ENCODE measurements around the gene PPP1R14D. TPM values are rescaled to one million over a fixed set of nuclear protein-coding genes. Genes with fewer than 3 reads are reported as not detected.

Gene PPP1R14D
- total RNA-seq, 2 experiments from 2014 or later = not detected

GRCh38 chr15:40766906-40767837 is 61.3 kb downstream of the PPP1R14D start:
- CTCF ChIA-PET = interaction anchor here (0.6 to 3.7 kb wide), 3 partner anchors 16 to 22 kb away, joined by 3 to 27 read pairs (median 3); no protein-coding TSS in a partner anchor
- POLR2A ChIA-PET = interaction anchor here (0.8 to 6.8 kb wide), 7 partner anchors 10 to 198 kb away, joined by 3 to 37 read pairs (median 6); partner anchors contain the start of genes RAD51, RMDN3 and RPUSD2
- TF ChIP-seq, protein P1, sequence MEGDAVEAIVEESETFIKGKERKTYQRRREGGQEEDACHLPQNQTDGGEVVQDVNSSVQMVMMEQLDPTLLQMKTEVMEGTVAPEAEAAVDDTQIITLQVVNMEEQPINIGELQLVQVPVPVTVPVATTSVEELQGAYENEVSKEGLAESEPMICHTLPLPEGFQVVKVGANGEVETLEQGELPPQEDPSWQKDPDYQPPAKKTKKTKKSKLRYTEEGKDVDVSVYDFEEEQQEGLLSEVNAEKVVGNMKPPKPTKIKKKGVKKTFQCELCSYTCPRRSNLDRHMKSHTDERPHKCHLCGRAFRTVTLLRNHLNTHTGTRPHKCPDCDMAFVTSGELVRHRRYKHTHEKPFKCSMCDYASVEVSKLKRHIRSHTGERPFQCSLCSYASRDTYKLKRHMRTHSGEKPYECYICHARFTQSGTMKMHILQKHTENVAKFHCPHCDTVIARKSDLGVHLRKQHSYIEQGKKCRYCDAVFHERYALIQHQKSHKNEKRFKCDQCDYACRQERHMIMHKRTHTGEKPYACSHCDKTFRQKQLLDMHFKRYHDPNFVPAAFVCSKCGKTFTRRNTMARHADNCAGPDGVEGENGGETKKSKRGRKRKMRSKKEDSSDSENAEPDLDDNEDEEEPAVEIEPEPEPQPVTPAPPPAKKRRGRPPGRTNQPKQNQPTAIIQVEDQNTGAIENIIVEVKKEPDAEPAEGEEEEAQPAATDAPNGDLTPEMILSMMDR (IDR thresholded peaks at IDR 0.05) = no peak
- intact Hi-C loops (cut with micrococcal nuclease) = loop anchor here (5.0 kb wide), 1 partner anchor 40 kb away; the partner anchor contains the start of genes DNAJC17 and ZFYVE19
- H3K27ac Mint-ChIP-seq = no peak overlapping the region
- H3K36me3 Mint-ChIP-seq (ENCODE audit: low read depth) = peaks cover 9% of the 10 kb centered on the region
- DNase-seq = peak; percentile 35
- peaks cover 59% of the 10 kb centered on the region for H3K4me1 Mint-ChIP-seq (ENCODE audit: low read depth)
- no peaks in the 10 kb centered on the region for H3K27me3 Mint-ChIP-seq
- no peak for ATAC-seq
- no peak overlapping the region for H3K4me3 Mint-ChIP-seq
- no peaks in the 10 kb centered on the region for H3K9me3 Mint-ChIP-seq

GRCh38 chr15:40766194-40766815 is 62.2 kb downstream of the PPP1R14D start:
- ATAC-seq (no peak), DNase-seq (no peak)
- Mint-ChIP-seq H3K4me1 (ENCODE audit: low read depth) (peaks cover 59% of the 10 kb centered on the region), H3K27me3 (no peaks in the 10 kb centered on the region), H3K27ac (peak overlapping the region; percentile 63), H3K9me3 (no peaks in the 10 kb centered on the region), H3K36me3 (ENCODE audit: low read depth) (peaks cover 9% of the 10 kb centered on the region), H3K4me3 (no peak overlapping the region)
- ChIA-PET CTCF (interaction anchor here (0.7 to 3.7 kb wide), 4 partner anchors 17 to 197 kb away, joined by 3 to 27 read pairs (median 4); partner anchors contain the start of gene RPUSD2), POLR2A (interaction anchor here (1.1 to 6.8 kb wide), 5 partner anchors 9 to 197 kb away, joined by 4 to 37 read pairs (median 7); partner anchors contain the start of genes RAD51, RMDN3 and RPUSD2)
- intact Hi-C loops (cut with micrococcal nuclease) = loop anchor here (5.0 kb wide), 1 partner anchor 41 kb away; the partner anchor contains the start of genes DNAJC17 and ZFYVE19
- TF ChIP-seq, protein P1 (IDR thresholded peaks at IDR 0.05) = no peak

Other genes starting within 250 kb of the PPP1R14D start
- gene KNL1, start 234.5 kb downstream of the PPP1R14D start, total RNA-seq = 10 to 100 TPM; 20.9 to 22.8 TPM
- gene RAD51, start 133.5 kb downstream of the PPP1R14D start, total RNA-seq = 10 to 100 TPM; 66.5 to 77.0 TPM
- 10 to 100 TPM; 20.8 to 21.6 TPM for gene RMDN3, start 73.5 kb downstream of the PPP1R14D start, total RNA-seq
- 10 to 100 TPM; 44.8 to 46.6 TPM for gene GCHFR, start 64.6 kb downstream of the PPP1R14D start, total RNA-seq
- gene C15orf62, start 58.7 kb downstream of the PPP1R14D start, total RNA-seq = under 1 TPM; 0.61 to 0.63 TPM
- gene ZFYVE19, start 21.6 kb downstream of the PPP1R14D start, total RNA-seq = 10 to 100 TPM; 20.1 to 22.7 TPM
- 10 to 100 TPM; 35.8 to 35.9 TPM for gene DNAJC17, start 21.2 kb downstream of the PPP1R14D start, total RNA-seq
- 1 to 10 TPM; 6.3 to 6.5 TPM for gene SPINT1, start 15.3 kb upstream of the PPP1R14D start, total RNA-seq
- under 1 TPM; 0.40 to 0.41 TPM for gene RHOV, start 45.5 kb upstream of the PPP1R14D start, total RNA-seq
- 1 to 10 TPM; 6.1 TPM for gene VPS18, start 65.7 kb upstream of the PPP1R14D start, total RNA-seq
- gene DLL4, start 100.6 kb upstream of the PPP1R14D start, total RNA-seq = not detected
- 10 to 100 TPM; 21.9 to 22.6 TPM for gene CHAC1, start 124.8 kb upstream of the PPP1R14D start, total RNA-seq